ENCODE results near the gene MRPL55.

MRPL55 gene

DNA sequence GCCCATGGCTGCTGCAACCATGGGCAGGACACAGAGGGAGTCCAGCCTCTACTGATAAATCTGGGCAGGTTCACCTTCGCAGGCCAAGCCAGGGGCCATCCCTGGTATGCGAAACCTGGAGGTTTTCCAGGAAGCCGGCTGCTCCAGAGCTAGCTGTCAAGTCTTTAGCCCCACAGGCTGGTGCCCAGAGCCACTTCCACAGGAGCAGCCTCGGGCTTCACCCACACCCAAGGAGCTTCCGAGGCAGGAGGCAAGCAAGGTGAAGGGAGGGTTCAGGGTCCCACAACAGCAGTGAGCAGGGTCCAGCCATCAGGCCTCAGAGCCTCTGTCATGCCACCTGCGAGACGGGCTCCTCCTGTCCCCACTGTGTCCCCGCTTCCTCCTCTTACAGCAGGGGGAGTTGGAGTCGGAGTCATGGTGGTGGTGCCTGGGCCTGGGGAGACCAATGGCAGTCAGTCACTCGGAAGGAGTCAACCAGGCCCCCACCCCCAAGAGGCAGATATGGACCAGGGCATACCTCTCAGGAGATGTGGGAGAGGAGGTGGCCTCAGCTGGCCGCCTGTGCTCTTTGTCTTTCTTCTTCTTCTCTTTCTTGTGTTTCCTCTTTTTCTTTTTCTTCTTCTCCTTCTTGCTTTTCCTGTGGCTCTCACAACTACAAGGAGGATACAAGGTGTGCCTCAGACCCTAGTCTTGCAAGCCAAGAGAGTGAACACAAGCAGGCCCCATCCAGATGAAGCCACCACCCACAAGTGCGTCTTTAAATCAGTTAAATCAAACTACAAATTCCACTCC lies 8.1 kb downstream of the MRPL55 start:
- no peak for DNase-seq

DNA sequence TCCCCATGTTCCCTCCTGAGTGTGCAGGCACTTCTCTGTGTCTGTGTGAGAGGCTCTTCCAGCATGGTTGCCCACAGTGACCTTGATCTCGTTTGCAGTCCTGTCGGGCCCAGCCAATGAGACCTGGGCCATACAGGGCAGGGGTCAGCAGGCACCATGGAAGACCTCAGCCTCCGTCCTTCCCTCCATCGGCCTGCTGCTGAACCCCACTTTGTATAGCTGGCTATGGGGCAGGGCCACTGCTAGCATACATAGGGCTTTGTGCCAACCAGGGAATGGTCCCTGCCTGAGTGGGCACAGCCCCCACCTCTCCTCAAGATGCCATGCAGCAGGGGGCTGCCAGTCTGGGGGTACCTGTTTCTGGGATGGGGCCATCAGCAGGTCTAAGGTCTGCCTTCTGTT lies 9.8 kb downstream of the MRPL55 start:
- DNase-seq: no peak

DNA sequence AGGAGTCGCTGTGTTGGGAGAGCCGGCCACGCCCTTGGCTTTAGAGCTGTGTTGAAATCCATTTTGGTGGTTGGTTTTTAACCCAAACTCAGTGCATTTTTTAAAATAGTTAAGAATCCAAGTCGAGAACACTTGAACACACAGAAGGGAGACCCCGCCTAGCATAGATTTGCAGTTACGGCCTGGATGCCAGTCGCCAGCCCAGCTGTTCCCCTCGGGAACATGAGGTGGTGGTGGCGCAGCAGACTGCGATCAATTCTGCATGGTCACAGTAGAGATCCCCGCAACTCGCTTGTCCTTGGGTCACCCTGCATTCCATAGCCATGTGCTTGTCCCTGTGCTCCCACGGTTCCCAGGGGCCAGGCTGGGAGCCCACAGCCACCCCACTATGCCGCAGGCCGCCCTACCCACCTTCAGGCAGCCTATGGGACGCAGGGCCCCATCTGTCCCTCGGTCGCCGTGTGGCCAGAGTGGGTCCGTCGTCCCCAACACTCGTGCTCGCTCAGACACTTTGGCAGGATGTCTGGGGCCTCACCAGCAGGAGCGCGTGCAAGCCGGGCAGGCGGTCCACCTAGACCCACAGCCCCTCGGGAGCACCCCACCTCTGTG lies 10.7 kb downstream of the MRPL55 start:
- DNase-seq: no peak

DNA sequence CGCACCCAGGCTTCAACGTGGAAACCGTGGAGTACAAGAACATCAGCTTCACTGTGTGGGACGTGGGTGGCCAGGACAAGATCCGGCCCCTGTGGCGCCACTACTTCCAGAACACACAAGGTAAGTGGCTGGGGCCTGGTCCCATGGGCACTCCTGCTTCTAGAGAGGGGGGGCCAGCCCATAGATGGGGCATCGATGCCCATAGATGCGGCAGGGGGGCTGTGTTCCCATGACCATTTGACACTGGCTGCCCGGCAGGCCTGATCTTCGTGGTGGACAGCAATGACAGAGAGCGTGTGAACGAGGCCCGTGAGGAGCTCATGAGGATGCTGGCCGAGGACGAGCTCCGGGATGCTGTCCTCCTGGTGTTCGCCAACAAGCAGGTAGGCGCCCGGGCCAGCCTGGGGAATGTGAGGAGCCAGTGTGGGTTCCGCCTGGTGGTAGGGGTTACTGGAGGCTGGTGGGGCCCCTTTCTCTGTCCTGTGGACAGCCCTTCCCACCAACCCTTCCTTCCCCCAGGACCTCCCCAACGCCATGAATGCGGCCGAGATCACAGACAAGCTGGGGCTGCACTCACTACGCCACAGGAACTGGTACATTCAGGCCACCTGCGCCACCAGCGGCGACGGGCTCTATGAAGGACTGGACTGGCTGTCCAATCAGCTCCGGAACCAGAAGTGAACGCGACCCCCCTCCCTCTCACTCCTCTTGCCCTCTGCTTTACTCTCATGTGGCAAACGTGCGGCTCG lies 11.6 kb downstream of the MRPL55 start:
- DNase-seq: no peak

DNA sequence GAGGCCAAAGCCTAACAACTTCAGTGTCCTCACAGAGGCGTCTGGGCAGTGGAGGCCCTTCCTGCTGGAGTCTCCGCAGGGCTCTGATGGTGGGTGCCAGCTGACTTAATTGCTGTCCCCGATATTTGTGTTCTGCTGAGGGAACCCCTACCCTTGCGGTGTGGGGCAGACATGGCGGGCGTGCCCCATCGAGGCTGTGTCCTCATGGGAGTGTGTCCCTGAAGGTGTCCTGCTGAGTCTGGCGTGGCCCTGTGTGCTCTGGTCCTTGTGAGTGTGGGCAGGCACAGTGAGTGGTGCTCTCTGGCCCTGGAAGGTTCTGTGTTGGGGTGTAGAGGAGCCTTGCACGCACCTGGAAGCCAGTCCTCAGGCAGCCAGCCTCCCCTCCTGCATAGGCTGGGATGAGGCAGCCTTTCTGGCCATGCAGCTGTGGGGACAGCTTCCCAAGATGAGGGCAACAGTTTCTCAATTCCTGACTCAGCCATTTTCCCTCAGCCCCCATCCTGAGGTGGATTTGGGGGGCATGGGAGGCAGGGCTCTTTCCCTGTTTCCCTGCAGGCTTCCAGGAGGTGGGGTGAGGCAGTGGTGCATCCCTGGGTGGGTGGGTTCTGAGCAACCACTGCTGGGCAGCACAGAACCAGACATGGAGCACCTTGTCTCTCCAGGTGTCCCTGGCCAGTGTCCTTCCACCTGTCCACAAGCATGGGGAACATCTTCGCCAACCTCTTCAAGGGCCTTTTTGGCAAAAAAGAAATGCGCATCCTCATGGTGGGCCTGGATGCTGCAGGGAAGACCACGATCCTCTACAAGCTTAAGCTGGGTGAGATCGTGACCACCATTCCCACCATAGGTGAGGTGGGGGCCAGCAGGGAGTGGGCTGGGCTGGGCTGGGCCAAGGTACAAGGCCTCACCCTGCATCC lies 12.4 kb downstream of the MRPL55 start:
- no peak for DNase-seq

DNA sequence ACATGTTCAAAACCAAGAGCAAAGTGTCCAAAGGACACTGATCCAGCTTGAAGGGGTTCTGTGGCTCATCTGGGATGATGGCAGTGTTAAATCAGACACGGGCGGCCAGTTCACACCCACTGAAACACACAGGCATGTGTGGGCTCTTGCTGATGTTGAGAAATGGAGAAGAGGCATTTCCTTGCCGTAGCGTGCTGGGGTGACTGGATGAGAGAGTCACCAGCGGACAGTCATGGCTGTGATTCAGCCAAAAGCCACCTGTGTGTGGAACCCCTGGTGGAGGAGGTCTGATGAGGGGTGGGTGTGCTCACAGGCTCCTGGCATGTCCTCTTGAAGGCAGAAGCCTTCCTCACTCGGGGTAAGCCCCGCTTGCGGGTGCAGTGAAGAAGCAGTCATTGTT lies 13.2 kb downstream of the MRPL55 start:
- no peak for DNase-seq

DNA sequence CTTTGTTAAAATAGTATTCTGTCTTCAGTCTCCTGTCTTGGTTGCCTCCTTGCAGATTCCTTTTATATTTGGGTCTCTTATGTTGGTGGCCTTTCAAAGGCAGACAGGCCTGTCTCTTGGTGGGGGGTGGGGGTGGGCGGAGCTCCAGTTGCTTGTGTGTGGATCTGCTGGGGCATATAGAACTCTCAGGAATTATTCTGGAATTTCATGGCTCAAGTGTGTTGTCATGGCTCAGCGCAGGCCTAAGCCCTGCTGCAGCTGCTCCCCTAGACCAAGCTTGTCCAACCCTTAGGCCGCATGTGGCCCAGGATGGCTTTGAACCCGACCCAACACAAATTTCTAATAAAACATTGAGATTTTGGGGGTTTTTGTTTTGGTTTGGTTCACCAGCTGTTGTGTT lies 13.9 kb downstream of the MRPL55 start:
- DNase-seq: no peak

DNA sequence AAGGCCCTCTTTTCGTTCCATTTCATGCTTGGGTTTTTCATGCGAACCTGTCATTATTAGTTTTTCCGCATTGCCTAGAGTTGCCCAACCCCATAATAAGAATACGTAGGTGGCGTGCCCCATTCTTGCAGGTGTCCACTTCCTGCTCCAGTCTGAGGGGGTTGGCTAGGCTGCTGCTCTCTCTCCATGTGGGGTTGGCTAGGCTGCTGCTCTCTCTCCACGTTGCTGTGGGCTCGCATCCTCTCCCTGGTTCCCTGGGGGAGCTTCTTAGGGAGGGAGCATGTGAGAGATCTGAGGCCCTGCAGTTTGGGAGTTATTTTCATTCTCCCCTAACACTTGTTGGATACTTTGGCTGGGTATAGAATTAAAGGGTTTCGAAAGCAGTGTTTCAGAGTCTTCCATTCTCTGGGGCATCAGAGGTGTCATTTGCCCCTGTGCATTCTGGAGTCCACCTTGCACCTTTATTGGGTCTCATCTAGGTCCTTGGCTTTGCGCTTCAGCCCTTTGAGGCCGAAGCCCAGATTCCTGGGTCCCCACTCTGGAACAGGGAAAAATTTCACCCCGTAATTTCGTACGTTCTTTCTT lies 14.6 kb downstream of the MRPL55 start:
- no peak for DNase-seq

DNA sequence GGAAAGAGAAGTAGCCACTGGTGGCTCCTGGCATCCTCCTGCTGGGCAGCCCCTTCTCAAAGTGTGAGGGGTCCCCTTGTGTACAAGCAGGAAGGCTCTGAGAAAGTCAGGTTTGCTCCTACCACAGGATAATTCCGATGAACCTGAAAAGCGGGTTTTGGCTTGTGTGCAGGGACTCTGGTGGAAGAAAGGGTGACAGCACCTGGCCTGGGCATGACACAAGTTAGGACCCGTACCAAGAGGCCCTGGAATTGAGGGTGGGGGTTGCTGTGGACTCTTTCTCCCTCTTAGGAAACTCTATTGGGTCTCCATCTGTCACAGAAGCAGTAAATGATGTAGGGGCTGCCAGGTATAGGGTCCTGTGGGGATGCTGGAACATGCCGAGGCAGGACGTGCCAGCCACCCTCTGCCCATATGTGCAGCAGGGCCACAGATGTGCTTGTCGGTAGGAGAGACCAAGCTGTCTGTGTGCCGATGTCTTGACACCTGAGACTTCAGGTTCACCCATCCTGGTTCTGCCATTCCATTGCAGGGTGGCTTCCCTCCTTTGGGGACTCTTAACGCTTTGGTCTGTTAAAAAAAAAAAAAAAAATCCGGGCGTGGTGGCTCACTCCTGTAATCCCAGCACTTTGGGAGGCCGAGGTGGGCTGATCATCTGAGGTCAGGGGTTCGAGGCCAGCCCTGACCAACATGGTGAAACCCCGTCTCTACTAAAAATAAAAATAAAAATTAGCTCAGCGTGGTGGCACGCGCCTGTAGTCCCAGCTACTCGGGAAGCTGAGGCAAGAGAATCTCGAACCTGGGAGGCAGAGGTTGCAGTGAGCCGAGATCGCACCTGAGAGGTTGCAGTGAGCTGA lies 15.8 kb downstream of the MRPL55 start:
- DNase-seq: no peak

DNA sequence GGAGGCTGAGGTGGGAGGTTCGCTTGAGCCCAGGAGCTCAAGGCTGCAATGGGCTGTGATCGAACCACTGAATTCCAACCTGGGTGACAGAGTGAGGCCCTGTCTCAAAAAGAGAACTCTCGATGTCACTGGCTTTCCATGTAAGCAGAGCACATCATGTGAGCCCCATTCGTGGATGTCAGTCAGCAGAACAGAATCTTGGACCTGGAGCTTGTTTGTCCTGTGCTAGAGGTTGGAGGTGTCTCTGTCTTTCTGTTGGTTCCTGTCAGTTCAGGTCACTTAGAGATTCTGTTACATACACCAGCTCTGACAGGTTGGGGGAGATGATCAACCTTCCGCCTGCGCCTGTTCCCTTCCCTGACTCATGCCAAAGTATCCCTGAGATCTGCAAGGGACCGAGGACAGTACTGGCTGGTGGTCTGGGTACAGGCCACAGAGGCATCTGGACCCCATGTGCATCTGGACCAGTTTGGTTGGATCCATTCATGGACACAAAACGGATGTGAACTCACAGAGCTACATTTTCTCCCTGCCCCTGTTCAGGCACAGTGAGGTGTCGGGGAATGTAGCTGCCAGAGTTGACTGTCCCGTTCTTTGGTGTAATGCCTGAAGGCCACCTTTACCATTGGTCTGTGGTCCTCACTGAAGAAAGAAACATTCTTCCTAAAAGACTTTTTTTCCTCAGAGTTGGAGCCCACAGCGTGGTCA lies 16.6 kb downstream of the MRPL55 start:
- DNase-seq: no peak

DNA sequence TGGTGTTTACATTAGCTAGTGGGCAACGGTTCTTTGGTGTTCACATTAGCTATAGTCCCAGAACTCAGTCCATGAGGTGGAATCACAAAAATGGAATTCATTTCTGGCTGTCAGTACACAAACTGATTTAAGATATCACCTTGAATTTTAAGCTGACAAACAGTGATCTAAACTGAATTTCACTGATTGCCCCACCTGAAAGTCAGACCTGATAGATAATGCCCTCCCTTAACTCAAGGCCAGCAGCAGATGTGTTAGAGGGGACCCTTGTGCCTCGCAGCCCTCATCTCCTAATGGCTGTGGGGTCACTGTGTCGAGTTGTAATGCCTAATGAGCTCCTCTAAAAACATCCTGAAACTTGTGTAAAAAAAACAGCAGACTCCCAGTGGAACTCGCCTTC lies 18.0 kb downstream of the MRPL55 start:
- no peak for DNase-seq

DNA sequence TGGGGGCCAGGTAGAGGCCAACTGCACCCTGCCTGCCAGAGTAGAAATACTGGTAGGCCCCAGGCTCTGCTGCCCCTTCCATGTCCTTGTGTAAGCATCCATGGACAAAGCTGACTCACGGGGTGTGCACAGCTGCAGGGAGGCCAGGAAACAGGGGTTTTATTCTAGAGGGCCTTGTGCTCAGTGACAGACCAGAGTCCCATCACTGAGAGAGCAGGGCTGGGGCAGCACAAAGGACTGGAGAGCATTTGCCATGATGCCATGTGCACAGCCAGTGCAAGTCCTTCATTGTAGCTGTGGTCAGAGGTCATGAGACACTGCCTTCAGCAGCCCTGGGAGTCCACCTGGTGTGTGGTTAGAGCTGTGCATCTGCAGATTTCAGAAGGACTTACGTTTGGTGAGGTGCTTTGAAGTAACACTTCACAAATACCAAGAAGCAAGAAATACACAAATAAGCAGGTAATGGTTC lies 18.5 kb downstream of the MRPL55 start:
- peak in 3 of 14 donors; percentile 19 to 75 (median 21) for DNase-seq

DNA sequence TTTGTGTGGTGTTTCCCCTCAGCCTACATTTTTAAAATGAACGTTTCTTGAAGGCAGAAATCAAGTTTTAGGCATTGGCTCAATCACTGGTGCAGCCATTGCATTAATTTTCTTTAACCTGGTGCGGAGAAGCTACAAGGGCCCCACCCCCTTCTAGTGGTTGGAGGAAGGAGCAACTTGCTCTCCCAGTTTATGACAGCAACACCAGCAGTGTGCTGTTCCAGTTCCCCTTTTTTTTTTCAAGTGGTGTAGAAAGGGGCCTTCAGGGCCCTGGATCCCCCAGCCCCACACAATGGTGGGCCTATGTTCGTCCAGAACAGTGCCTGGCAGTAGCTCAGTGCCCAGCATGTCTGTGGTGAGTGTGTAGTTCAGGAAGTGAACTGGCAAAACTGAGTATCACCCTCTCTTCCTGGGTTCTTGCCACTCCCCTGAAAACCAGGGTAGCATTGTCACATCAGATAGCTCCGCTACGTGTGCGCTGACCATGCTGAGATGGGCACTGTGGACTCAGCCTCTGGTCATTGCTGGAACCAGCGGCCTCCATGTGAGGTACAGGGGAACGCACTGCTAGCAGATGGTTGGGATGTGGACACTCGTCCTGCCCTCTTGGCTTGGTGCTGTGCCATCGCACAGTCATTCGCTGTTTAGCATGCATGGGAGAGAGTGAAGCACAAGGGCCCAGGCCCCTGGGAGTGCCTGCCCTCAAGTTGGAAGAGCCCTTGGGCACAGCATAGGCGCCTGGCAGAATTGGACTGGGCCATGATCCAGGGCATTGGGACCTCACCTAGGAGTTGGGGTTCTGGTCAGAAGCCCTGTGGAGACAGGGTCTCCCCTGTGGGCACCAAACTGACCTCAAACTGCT lies 19.3 kb downstream of the MRPL55 start:
- peak in 1 of 14 donors; percentile 41 for DNase-seq

DNA sequence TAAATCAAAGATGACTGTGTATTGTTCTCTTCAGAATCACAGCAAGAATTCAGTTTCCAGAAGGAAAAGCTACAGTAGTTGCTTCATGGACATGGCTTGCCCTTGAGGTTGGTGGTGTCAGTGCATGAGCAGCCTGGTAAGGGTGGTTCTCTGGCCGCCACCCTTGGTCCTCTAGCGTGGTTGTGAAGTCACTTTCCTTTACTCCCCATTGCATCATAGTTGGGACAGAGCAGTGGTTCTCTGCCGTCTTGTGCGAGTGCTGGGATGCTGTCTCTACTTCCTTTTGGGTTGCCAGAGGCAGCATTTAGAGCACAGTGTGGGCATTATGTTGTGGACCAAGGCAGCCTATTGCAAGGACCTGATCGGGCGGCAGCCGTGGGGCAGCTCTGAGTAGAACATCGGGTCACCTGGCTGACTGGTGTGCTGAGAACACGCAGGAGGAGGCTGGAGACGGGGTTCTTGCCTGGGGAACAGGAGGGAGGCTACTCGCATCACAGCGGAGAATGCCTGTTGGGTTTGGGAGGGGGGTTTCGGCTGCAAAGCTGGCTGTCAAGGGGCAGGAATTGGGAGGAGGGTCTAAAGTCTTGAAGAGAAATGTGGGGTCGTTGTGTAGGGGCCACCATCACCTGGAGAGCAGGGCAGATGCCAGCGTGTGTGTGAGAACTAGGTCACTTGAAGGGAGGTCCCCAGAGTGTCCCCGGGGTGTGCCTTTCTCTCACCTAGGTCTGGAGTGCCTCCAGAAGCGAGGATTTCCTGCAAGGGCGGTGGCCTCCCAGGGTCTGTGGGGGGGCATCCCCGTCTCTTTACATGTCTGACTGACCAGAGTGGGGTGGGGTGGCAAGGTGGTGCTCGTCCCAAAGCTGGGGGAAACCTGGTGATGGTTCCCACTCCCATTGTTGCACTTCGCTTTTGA lies 20.3 kb downstream of the MRPL55 start:
- no peak for DNase-seq

DNA sequence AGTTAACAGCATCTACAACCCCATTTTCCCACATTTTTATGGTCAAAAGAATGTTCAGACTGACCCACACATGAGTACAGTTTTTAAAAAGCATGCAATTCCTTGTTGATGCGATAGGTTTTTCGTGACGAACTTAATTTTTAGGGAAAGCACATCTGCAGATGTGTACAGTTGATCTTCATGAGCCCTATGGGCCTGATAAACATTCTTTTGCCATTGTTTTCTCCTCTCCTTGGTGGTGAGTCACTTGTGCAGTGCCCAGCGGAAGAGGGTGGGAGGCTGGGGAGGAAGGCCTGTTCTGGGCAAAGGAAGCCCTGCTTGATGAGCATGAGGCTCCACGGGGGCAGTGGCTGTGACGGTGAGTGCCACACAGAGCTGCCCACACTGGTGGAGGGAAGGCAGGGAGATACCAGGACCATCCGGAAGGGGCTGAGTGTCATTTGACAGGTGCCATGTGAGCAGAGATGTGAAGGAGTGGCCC lies 21.3 kb downstream of the MRPL55 start:
- DNase-seq: peak in 2 of 14 donors; percentile 24 to 49

DNA sequence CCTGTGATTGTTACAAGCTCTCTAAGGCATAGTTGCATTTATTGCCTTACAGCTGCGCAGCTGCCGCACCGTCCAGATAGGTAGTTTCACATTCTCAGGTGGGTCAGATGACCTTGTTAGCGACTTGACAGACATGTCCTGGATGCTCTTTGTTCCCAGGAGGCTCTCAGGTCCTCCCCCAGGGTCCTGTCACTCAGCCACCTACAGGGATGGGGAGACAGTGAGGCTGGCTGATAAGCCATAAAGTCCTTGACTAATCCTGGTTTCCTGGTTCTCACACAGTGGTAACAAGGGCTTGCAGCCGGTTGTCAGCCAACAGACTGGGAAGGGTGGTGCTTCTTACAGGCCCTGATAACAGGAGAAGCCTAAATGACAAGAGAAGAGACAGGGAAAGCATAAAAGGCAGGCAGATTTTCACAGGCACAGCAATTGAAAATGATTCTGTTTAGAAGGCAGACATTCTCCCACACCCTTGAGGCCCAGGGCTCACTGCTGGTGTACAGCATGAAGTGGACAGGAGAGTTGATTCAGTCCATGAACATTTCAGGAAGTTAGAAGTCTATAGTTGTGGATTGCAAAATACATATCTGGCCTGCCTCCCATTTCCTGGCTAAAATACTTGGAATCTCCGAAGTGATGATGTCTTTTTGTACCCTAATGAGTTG lies 23.7 kb downstream of the MRPL55 start:
- DNase-seq: no peak

DNA sequence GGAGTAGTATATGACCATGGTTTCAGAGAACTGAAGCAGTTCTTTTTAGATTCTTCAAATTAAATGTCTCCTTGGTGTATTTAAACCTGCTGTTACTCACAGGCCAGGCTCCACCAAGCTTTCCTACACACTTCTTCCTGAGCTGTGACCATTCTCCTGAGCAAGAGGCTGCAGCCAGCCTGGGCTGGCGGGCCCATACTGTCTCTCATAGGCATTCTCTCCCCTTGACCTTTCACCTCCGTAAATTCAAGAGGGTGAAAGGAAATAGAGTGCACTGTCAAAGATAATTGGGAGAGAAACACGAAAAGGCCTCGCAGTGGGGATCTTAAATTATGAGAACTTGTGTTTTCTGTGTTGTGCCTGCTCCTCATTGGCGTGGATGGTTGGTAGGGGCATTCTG lies 24.3 kb downstream of the MRPL55 start:
- DNase-seq: no peak
